Lower leg skin (tissue), 4 donors: ENCODE measurements around the gene SFT2D3. TPM values are rescaled to one million over a fixed set of nuclear protein-coding genes. Genes with fewer than 3 reads are reported as not detected.
A peak's percentile ranks its signal among the peaks of the same experiment; 100 is the strongest.

Source experiments
- DNase-seq, 2 donors: peaks; one replicate each; pipeline ENCODE4 v3.0.0-alpha.2; 2019; ENCODE audit warnings: low spot score in 2 of 2
- H3K4me3 ChIP-seq: fragments of 200-600 bp; sonication (generic); 2 replicates; pipeline ENCODE4 v1.5.1; 2017; ENCODE audit warnings: mild to moderate bottlenecking, low read depth; ENCODE audit not compliant: poor library complexity, severe bottlenecking
- POLR2A ChIP-seq, 2 donors: fragments of 450-650 bp; IDR thresholded peaks; one replicate each; pipeline ENCODE4 v1.6.1; 2016 to 2017; ENCODE audit warnings: antibody characterized with exemption in 2 of 2, mild to moderate bottlenecking in 1 of 2, moderate library complexity in 1 of 2
- WGBS, 2 donors: methylation state at CpG; one replicate each; pipeline ENCODE4 v1.1.5; 2018; 5-methylcytosine and 5-hydroxymethylcytosine counted together
- intact Hi-C: fragments of 100-400 bp; cut with DNase I; formaldehyde crosslinking; loops from one replicate; pipeline ENCODE4 v1.15.0; 2023; ENCODE audit warnings: low total_unique reads
- total RNA-seq, 4 donors: library from RNA; depleted of rRNA; stranded (reverse); fragments of >200 nt; gene quantifications; one replicate each; pipeline ENCODE4 v1.1.0, GENCODE V29; 2016
- TF ChIP-seq, protein P1 (sequence below), 3 donors: fragments of 450-650 bp; IDR thresholded peaks; one replicate each; pipeline ENCODE4 v1.5.1; 2016; ENCODE audit warnings: antibody characterized with exemption in 3 of 3, mild to moderate bottlenecking in 3 of 3, moderate library complexity in 2 of 3

The SFT2D3 gene
- total RNA-seq, 4 donors from 2014 or later = 9.7 to 16.3 (median 13.7) TPM

- 89 to 92% methylated on average over 6 of the region's 6 CpGs for WGBS, 2 donors
- no peak overlapping the region for H3K4me3 ChIP-seq
- TF ChIP-seq, protein P1, sequence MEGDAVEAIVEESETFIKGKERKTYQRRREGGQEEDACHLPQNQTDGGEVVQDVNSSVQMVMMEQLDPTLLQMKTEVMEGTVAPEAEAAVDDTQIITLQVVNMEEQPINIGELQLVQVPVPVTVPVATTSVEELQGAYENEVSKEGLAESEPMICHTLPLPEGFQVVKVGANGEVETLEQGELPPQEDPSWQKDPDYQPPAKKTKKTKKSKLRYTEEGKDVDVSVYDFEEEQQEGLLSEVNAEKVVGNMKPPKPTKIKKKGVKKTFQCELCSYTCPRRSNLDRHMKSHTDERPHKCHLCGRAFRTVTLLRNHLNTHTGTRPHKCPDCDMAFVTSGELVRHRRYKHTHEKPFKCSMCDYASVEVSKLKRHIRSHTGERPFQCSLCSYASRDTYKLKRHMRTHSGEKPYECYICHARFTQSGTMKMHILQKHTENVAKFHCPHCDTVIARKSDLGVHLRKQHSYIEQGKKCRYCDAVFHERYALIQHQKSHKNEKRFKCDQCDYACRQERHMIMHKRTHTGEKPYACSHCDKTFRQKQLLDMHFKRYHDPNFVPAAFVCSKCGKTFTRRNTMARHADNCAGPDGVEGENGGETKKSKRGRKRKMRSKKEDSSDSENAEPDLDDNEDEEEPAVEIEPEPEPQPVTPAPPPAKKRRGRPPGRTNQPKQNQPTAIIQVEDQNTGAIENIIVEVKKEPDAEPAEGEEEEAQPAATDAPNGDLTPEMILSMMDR (IDR thresholded peaks at IDR 0.05) = no peak
- TF ChIP-seq POLR2A (IDR thresholded peaks at IDR 0.05) = no peak
- intact Hi-C loops = no loop called here
- DNase-seq = peak in 1 of 2 donors; percentile 60
These were observed 22.3 kb upstream of the SFT2D3 start for GRCh38 chr2:127678991-127679390.

GRCh38 chr2:127679680-127680361 lies 21.5 kb upstream of the SFT2D3 start:
- peak in 1 of 2 donors; percentile 80 for DNase-seq
- H3K4me3 ChIP-seq = no peak overlapping the region
- TF ChIP-seq, protein P1 (IDR thresholded peaks at IDR 0.05) = no peak
- no peak for TF ChIP-seq POLR2A (IDR thresholded peaks at IDR 0.05)
- intact Hi-C loops = no loop called here
- WGBS, 2 donors = 78 to 81% methylated on average over 15 of the region's 15 CpGs

DNA sequence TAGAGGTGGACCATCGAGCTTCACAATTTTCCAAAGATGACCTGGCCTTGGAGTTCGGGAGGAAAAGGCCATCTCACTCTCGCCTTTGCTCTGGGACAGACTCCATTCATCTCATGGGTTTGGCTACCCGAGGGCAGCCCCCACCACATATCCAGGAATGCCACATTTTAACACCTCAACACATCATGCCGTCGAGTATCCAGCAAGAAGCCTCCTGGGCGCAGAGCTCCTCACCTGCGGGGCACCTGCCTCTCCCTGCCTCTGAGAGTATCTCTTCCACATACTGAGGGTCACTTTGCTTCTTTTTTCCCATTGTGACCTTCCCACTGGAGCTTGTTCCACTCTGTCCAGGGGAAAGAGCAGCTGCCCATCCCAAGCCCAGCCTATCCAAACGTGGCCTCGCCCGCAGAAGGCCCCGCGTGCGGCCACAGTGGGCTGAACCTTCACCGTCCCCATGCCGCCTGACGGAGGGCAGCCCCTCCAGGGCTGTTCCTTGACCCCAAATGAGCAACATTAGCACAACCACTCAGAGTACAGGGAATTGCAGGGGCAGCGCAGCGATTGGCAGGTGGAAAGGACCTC lies 20.5 kb upstream of the SFT2D3 start:
- TF ChIP-seq POLR2A (IDR thresholded peaks at IDR 0.05) = no peak
- TF ChIP-seq, protein P1 (IDR thresholded peaks at IDR 0.05) = no peak
- no peak for DNase-seq
- WGBS, 2 donors = 85 to 87% methylated on average over 19 of the region's 19 CpGs
- intact Hi-C loops = no loop called here
- H3K4me3 ChIP-seq = no peak overlapping the region

DNA sequence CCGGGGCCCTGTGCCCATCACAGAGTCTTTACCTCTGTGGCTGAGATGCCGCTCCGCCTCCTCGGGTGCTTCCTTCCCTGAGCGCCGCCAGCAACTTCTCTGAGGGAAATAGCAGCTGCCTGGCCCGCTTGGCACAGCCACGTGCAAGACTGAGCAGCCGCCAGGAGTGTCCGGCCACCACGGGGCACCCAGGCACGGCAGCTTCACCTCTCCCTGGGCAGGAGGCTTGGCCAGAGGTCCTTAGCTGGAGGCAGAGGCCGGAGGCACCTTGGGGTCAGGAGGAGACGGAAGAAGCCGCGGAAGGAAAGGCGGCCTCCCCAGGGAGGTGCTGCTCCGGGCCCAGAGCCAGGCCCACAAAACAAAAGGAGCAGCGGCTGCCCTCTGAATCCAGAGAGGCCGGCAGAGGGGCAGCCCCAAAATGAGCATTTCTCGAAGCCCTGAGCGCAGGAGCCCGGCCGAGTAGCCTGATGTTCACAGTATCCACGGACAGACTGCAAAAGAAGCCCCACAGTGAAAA lies 20.0 kb upstream of the SFT2D3 start:
- no peak for TF ChIP-seq POLR2A (IDR thresholded peaks at IDR 0.05)
- TF ChIP-seq, protein P1 (IDR thresholded peaks at IDR 0.05) = no peak
- intact Hi-C loops = no loop called here
- DNase-seq = peak in 1 of 2 donors; percentile 87
- no peak overlapping the region for H3K4me3 ChIP-seq
- 45 to 55% methylated on average over 23 to 25 of the region's 25 CpGs for WGBS, 2 donors

DNA sequence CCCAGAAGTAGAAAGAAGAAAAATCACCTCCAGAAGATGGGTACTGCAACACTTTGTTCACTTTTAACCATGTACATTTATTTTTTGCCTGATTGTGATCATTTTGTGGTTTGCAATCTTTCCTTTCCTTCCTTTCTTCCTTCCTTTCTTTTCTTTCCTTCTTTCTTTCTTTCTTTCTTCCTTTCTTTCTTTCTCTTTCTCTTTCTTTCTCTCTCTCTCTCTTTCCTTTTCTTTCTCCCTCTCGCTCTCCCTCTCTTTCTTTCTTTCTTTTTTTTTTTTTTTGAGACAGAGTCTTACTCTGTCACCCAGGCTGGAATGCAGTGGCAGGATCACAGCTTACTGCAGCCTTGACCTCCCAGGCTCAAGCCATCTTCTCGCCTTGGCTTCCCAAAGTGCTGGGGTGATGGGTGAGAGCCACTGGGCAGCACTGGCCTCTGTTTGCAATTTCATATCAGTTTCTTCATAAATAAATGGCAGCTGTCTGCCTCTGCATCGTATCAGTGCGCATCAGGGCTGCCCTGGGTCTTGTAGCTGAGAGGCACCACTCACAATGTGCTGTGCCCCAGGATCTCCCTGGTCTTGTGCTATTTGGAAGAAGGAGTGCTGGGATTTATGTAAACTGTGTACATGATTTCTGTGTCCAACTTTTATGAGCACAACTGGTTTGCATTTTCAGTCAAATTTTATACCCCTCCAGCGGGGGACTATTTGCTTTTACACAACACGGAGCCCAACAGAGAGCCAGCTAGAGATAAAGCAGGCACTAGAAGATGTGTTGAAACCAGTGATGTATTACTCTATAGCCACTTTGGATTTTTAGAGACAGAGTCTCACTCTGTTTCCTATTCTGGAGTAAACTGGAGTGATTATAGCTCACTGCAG lies 19.1 kb upstream of the SFT2D3 start:
- no peak overlapping the region for H3K4me3 ChIP-seq
- DNase-seq = no peak
- WGBS, 2 donors = 91 to 96% methylated on average over 6 of the region's 6 CpGs
- intact Hi-C loops = no loop called here
- no peak for TF ChIP-seq POLR2A (IDR thresholded peaks at IDR 0.05)
- TF ChIP-seq, protein P1 (IDR thresholded peaks at IDR 0.05) = no peak
